ENCODE measurements around the gene PATL2.
"Not testable (repeated sequence)": the region's sequence is repeated elsewhere in the genome, so short reads cannot be mapped to it uniquely, and the experiment has no call there.

The PATL2 gene

GRCh38 chr15:44711096-44711742, at the start of gene PATL2, which contains the start of gene B2M:
Gene PATL2 (minus strand): TSS chr15:44711323. CDS start chr15:44676490, 34,833 bp downstream.
Gene B2M (plus strand): TSS chr15:44711517. CDS start chr15:44711547, 30 bp downstream.
- DNase-seq = peak; percentile 87 to 95 (median 92)

GRCh38 chr15:44753345-44753744, 42.2 kb upstream of the PATL2 start:
- DNase-seq = no peak

GRCh38 chr15:44743454-44743853, 32.3 kb upstream of the PATL2 start:
- not testable (repeated sequence) for DNase-seq

GRCh38 chr15:44739222-44739847, 28.2 kb upstream of the PATL2 start:
- DNase-seq = peak in 2 of 4 experiments; percentile 12 to 30

- DNase-seq = no peak
These were observed 27.3 kb upstream of the PATL2 start for GRCh38 chr15:44738340-44738984.

- no peak for DNase-seq
These were observed 25.1 kb upstream of the PATL2 start, which contains the start of gene TRIM69 for GRCh38 chr15:44736181-44736765. Gene TRIM69 (plus strand): TSS chr15:44736528. CDS start chr15:44736705, 177 bp downstream.

GRCh38 chr15:44735482-44736180, 24.5 kb upstream of the PATL2 start:
- DNase-seq = no peak

- DNase-seq = no peak
These were observed 23.8 kb upstream of the PATL2 start for GRCh38 chr15:44734839-44735481.

GRCh38 chr15:44729408-44730127, 18.4 kb upstream of the PATL2 start:
- DNase-seq = peak in 1 of 4 experiments; percentile 11

- peak; percentile 87 to 99 (median 90) for DNase-seq
These were observed 17.7 kb upstream of the PATL2 start for GRCh38 chr15:44728576-44729407.

GRCh38 chr15:44728232-44728575, 17.1 kb upstream of the PATL2 start:
- not testable (repeated sequence) for DNase-seq

GRCh38 chr15:44727485-44728231, 16.5 kb upstream of the PATL2 start:
- DNase-seq = no peak

- peak in 3 of 4 experiments; percentile 14 to 59 (median 44) for DNase-seq
These were observed 15.7 kb upstream of the PATL2 start for GRCh38 chr15:44726568-44727484.

- DNase-seq = no peak
These were observed 15.0 kb upstream of the PATL2 start for GRCh38 chr15:44726136-44726535.

- no peak for DNase-seq
These were observed 10.9 kb upstream of the PATL2 start for GRCh38 chr15:44722011-44722410.

GRCh38 chr15:44720460-44721176, 9.5 kb upstream of the PATL2 start:
- no peak for DNase-seq

GRCh38 chr15:44720000-44720435, 8.9 kb upstream of the PATL2 start:
- DNase-seq = not testable (repeated sequence)
